Right lobe of liver (tissue), 4 donors: ENCODE measurements around the gene CD22.

Source experiments
- POLR2A ChIP-seq: fragments of 450-650 bp; IDR thresholded peaks from one replicate; pipeline ENCODE4 v1.6.1; 2017; ENCODE audit warnings: antibody characterized with exemption, mild to moderate bottlenecking
- TF ChIP-seq, protein P1 (sequence below), 4 donors: fragments of 200-600 bp in 3 of 4; fragments of 450-650 bp in 1 of 4; IDR thresholded peaks; one replicate each; pipeline versions ENCODE4 v1.5.1 to v1.8.0; 2016 to 2022; ENCODE audit warnings: antibody characterized with exemption in 4 of 4, mild to moderate bottlenecking in 2 of 4
- donor health status: DM: no; HTN: no; CAD: no.
- donor health status: DM: no; HTN: no; CAD: no.
- donor health status: DM: no; HTN: yes; CAD: no.

DNA sequence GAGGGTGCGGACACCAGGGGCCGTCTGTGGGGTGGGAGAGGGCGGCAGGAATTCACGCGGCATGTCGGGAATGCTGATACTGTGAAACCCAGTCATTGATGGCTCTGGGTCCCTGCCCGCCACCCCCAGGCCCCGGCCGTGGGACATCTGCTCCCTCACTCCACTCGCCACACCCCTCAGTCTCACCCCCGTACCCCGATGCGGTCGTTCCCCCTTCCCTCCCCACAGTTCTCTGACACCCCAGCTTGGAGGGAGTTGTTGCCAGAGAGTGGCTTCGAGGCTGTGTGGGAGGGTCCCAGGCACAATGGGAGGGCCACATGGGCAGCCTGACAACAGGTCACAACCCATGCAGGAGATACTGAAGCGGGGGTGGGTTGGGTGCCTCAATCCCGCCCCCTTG is 35.2 kb upstream of the CD22 start:
- TF ChIP-seq, protein P1, sequence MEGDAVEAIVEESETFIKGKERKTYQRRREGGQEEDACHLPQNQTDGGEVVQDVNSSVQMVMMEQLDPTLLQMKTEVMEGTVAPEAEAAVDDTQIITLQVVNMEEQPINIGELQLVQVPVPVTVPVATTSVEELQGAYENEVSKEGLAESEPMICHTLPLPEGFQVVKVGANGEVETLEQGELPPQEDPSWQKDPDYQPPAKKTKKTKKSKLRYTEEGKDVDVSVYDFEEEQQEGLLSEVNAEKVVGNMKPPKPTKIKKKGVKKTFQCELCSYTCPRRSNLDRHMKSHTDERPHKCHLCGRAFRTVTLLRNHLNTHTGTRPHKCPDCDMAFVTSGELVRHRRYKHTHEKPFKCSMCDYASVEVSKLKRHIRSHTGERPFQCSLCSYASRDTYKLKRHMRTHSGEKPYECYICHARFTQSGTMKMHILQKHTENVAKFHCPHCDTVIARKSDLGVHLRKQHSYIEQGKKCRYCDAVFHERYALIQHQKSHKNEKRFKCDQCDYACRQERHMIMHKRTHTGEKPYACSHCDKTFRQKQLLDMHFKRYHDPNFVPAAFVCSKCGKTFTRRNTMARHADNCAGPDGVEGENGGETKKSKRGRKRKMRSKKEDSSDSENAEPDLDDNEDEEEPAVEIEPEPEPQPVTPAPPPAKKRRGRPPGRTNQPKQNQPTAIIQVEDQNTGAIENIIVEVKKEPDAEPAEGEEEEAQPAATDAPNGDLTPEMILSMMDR (IDR thresholded peaks at IDR 0.05), result no peak
- no peak for TF ChIP-seq POLR2A
